ENCODE data around the gene HSH2D. TPM values are rescaled to one million over a fixed set of nuclear protein-coding genes. Genes with fewer than 3 reads are reported as not detected.

The HSH2D gene
- total and polyA plus RNA-seq, 10 of the 15 experiments (the other 5 are each of a cell fraction or from before 2014, with no cell fraction given), result 22.0 to 145 (median 89.3) TPM

- TF ChIP-seq SRF (IDR thresholded peaks at IDR 0.05; ENCODE audit: low read depth in 2 of 2, low read length in 2 of 2) (no peak), RAD21 (IDR thresholded peaks at IDR 0.05; ENCODE audit: insufficient read depth, low read depth, low read length) (no peak), EP300 (IDR thresholded peaks at IDR 0.05; ENCODE audit: borderline replicate concordance in 1 of 2, control insufficient read depth in 1 of 2, low read depth in 2 of 2, low read length in 2 of 2) (peak in 1 of 2 experiments; percentile 81; a peak in 1 of 4 replicates), RELB (IDR thresholded peaks at IDR 0.05; ENCODE audit: low read depth) (peak; percentile 28; the same call in 1 of the 2 replicates), IRF4 (IDR thresholded peaks at IDR 0.05; ENCODE audit: low read depth, low read length) (0 out of 2 replicates have a peak, but pooled peaks have one; percentile 41), RELA (IDR thresholded peaks at IDR 0.05; ENCODE audit: borderline replicate concordance, partially characterized antibody) (no peak), POLR2AphosphoS2 (IDR thresholded peaks at IDR 0.05; ENCODE audit: low read depth, low read length) (no peak; the same call in none of the 2 replicates), RFX5 (IDR thresholded peaks at IDR 0.05; ENCODE audit: low read depth, low read length) (no peak), DPF2 (IDR thresholded peaks at IDR 0.05) (peak; percentile 97), PAX8 (IDR thresholded peaks at IDR 0.05) (no peak), MYB (IDR thresholded peaks at IDR 0.05; ENCODE audit: borderline replicate concordance, low read depth, low read length) (no peak), SUPT20H (IDR thresholded peaks at IDR 0.05; ENCODE audit: borderline replicate concordance, control insufficient read depth, low read depth, low read length) (no peak), EZH2 (IDR thresholded peaks at IDR 0.05; ENCODE audit: borderline replicate concordance, control insufficient read depth, low read depth, low read length) (no peak), ZNF217 (IDR thresholded peaks at IDR 0.05) (no peak), HCFC1 (IDR thresholded peaks at IDR 0.05; ENCODE audit: low read length) (peak; percentile 30; the same call in 1 of the 2 replicates), POLR2A (IDR thresholded peaks at IDR 0.05; ENCODE audit: low read depth, low read length) (peak; percentile 97), MTA2 (IDR thresholded peaks at IDR 0.05; ENCODE audit: low read depth) (0 out of 2 replicates have a peak, but pooled peaks have one; percentile 6), PAX5 (IDR thresholded peaks at IDR 0.05; ENCODE audit: borderline replicate concordance, low read depth, low read length) (peak; percentile 58; the same call in 1 of the 2 replicates), PML (IDR thresholded peaks at IDR 0.05; ENCODE audit: low read length) (peak; percentile 53; the same call in 1 of the 2 replicates), RCOR1 (conservative IDR thresholded peaks at IDR 0.05; ENCODE audit: low read depth, low read length) (0 out of 2 replicates have a peak, but pooled peaks have one; percentile 29), POU2F2 (IDR thresholded peaks at IDR 0.05; ENCODE audit: borderline replicate concordance, low read depth, low read length) (no peak), EGR1 (IDR thresholded peaks at IDR 0.05; ENCODE audit: borderline replicate concordance in 1 of 2, low read depth in 2 of 2, low read length in 2 of 2) (no peak), NR2F1 (conservative IDR thresholded peaks at IDR 0.05) (0 out of 2 replicates have a peak, but pooled peaks have one; percentile 10), BHLHE40 (IDR thresholded peaks at IDR 0.05; ENCODE audit: borderline replicate concordance in 1 of 2, low read depth in 2 of 2, low read length in 1 of 2) (peak; percentile 44 to 65; a peak in 2 of 4 replicates), HDGF (IDR thresholded peaks at IDR 0.05) (peak; percentile 89), POLR2AphosphoS5 (IDR thresholded peaks at IDR 0.05; ENCODE audit: low read length) (peak; percentile 93)
- TF ChIP-seq, protein P1, sequence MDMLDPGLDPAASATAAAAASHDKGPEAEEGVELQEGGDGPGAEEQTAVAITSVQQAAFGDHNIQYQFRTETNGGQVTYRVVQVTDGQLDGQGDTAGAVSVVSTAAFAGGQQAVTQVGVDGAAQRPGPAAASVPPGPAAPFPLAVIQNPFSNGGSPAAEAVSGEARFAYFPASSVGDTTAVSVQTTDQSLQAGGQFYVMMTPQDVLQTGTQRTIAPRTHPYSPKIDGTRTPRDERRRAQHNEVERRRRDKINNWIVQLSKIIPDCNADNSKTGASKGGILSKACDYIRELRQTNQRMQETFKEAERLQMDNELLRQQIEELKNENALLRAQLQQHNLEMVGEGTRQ (IDR thresholded peaks at IDR 0.05; ENCODE audit: borderline replicate concordance, low read depth, low read length), result no peak
- TF ChIP-seq, protein P2, sequence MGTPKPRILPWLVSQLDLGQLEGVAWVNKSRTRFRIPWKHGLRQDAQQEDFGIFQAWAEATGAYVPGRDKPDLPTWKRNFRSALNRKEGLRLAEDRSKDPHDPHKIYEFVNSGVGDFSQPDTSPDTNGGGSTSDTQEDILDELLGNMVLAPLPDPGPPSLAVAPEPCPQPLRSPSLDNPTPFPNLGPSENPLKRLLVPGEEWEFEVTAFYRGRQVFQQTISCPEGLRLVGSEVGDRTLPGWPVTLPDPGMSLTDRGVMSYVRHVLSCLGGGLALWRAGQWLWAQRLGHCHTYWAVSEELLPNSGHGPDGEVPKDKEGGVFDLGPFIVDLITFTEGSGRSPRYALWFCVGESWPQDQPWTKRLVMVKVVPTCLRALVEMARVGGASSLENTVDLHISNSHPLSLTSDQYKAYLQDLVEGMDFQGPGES (IDR thresholded peaks at IDR 0.05), result no peak
These were observed at the start of gene HSH2D (continued) for GRCh38 chr19:16143399-16144215.
